GM19463 (cell line): ENCODE measurements around the gene TGFBR3.
"Not testable (repeated sequence)": the region's sequence is repeated elsewhere in the genome, so short reads cannot be mapped to it uniquely, and the experiment has no call there.

Experiments used
- ATAC-seq: cut with Tn5 transposase; IDR thresholded peaks from one replicate; pipeline ENCODE4 v1.9.1; 2021; ENCODE audit warnings: mild to moderate bottlenecking, moderate library complexity; ENCODE audit not compliant: unreplicated experiment

The TGFBR3 gene

GRCh38 chr1:91851130-91852010, 34.6 kb downstream of the TGFBR3 start:
- ATAC-seq, result no peak

- ATAC-seq, result no peak
Measured at GRCh38 chr1:91850708-91851107, 35.2 kb downstream of the TGFBR3 start.

DNA sequence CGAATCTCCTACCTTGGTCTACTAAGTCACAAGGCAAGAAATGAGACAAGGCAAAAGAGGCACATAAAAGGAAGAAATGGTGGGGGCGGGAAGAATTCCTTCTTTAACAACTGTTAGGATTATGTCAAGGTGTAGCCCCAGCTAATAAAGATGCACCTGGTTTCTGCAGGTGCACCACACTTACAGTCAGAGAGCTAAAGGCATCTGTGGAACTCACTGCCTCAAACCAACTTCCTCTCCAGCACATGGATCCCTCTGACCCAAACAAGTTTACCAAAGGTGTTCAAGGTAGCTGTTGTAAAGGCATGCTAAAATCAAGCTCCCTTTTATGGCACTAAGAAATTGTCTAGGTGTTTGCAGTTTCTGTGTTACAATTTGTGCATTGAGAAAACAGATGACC, 38.1 kb downstream of the TGFBR3 start:
- no peak for ATAC-seq

DNA sequence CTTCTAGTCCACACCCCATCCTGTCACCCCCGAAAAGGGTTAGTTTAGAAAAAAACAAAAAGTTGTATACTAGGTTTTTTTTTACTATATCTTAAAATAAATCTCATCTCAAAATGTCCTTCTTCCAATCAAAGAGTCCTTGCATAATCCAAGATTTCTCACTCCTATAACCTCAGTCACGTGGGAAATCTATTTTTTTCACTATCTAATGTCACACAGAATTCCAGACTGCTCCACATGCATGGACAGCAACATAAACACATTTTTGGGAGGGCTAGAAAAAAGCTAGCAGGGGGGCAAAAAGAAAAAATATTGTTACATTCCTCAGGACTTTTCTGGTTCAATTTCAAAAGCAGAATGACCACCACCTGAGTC, 39.3 kb downstream of the TGFBR3 start:
- no peak for ATAC-seq

DNA sequence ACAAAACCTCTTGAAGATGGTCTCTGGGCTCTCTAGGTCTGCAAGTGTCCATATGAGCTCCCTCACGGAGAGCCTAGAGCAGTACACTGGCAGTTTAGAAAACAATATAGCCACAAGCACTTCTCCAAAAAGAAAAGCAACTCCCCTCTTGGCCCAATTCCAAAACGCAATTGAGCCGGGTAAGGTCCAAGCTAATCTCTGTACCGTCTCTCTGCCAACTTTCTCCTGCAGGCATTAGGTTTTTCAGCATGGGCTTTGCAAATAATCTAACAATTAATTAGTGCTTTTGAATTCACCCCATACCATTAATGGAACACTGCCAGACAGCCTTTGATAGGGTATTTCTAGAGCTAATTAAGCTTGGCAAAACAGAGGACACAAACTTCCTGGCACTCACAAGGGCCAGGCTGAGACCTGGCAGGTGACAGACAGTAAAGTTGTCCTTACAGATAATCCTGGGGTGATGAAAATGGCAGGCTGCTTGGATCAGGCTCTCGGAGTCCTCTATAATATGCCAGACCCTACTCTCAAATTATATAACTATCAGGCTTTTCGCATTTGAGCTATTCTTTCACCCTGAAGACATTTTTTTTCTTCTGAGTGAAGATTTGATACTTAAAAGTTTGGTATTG, 39.8 kb downstream of the TGFBR3 start:
- ATAC-seq, result no peak

- ATAC-seq, result no peak
Measured at GRCh38 chr1:91844862-91845528, 41.0 kb downstream of the TGFBR3 start.

DNA sequence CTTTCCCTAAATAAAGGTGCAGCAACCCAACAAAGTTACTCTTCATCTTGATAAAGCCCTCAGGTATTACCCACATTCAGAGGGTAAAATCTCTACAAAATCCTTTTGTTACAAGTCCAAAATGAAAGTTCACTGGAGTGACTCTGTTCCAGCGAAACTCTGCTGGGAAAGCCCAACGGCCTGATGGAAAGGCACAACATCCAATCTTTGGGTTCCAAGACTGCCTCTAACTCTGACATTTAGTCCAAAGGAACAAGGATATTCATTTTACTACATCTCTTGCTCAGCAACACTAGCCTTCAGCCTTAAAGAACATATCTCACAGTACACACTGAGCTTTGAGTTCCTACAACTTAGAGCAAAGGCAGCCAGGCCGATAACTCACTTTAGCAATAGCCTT, 42.1 kb downstream of the TGFBR3 start:
- no peak for ATAC-seq

GRCh38 chr1:91842563-91842962, 43.4 kb downstream of the TGFBR3 start:
- ATAC-seq, result no peak

- no peak for ATAC-seq
Measured at GRCh38 chr1:91842056-91842455, 43.9 kb downstream of the TGFBR3 start.

DNA sequence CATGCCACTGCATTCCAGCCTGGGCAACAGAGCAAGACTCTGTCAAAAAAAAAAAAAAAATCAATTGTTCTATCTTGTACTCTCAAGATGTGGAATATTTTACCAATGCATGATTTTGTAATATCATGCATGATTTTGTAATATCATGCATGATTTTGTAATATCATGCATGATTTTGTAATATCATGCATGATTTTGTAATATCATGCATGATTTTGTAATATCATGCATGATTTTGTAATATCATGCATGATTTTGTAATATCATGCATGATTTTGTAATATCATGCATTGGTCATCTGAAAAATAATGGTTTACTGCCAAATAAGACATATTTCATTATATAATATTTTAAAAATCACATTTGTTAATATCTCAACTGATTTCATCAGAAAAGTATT, 45.7 kb downstream of the TGFBR3 start:
- not testable (repeated sequence) for ATAC-seq

GRCh38 chr1:91836331-91837040, 49.5 kb downstream of the TGFBR3 start:
- ATAC-seq, result no peak

DNA sequence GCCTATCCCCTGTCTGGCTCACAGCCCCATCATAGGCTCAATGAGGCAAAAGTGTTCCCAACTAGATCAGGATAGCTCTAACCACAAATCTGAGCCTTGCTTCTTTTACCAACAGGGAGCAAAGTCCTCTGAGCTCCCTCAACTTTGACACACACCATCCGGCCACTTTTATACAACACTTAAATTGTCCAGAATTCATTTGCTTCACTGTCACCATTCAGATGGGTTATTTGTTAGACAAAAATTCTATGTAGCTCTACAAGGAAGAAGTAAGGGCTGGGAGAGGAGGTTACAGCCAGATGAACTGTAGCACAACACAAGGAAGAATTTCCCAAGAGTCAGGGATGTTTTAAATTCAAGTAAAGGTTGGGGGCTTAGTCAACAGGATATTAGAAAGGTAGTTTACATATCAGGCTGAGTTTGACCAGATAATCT, 50.8 kb downstream of the TGFBR3 start:
- ATAC-seq, result no peak

DNA sequence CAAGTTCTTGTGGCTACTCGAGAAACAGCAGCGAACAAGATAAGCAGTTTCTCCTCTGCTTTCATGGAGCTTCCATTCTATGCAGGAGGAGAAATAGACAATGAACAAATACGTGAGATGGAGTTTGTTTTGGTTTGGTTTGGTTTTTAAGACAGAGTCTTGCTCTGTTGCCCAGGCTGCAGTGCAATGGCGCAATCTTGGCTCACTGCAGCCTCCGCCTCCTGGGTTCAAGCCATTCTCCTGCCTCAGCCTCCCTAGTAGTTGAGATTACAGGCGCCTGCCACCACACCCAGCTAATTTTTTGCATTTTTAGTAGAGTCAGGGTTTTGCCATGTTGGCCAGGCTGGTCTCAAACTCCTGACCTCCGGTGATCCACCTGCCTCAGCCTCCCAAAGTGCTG, 51.4 kb downstream of the TGFBR3 start:
- ATAC-seq, result not testable (repeated sequence)

- ATAC-seq, result no peak
Measured at GRCh38 chr1:91833946-91834345, 52.0 kb downstream of the TGFBR3 start.

DNA sequence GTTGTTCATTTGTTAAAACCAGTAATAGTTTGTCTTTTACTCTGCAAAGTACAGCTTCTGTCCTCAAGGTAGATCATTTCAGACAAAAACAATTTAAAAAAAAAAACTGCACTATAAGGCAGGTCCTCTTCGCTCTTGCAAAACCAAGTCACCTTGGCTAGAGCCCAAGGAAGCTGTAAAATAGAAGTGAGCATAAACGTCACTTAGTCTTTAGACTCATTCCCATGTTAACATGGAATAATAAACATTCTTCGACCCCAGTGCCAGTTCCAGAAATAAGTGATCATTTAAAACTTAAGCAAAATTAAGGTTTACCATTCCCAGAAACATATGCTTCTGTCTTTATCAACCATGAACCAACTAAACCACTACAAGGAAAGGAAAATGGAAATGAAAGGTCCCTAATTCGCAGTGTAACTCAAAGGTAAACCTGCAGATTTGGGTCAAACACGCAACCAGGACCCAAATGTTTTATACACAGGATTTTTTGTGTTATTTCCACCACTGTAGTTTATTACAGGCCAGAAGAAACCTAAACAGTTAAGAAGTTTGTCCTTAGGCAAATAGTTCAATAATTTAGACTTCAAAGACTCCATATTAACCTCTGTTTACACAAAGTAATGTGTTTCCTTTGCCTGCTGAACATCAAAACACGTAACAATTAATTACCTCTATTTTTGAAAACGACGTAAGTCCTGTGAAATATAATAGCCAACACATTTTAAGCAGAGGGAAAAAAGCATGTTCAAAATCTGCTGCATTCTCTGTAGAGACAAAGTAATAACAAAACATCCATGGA, 54.6 kb downstream of the TGFBR3 start:
- no peak for ATAC-seq

- ATAC-seq, result no peak
Measured at GRCh38 chr1:91830242-91831131, 55.5 kb downstream of the TGFBR3 start.

DNA sequence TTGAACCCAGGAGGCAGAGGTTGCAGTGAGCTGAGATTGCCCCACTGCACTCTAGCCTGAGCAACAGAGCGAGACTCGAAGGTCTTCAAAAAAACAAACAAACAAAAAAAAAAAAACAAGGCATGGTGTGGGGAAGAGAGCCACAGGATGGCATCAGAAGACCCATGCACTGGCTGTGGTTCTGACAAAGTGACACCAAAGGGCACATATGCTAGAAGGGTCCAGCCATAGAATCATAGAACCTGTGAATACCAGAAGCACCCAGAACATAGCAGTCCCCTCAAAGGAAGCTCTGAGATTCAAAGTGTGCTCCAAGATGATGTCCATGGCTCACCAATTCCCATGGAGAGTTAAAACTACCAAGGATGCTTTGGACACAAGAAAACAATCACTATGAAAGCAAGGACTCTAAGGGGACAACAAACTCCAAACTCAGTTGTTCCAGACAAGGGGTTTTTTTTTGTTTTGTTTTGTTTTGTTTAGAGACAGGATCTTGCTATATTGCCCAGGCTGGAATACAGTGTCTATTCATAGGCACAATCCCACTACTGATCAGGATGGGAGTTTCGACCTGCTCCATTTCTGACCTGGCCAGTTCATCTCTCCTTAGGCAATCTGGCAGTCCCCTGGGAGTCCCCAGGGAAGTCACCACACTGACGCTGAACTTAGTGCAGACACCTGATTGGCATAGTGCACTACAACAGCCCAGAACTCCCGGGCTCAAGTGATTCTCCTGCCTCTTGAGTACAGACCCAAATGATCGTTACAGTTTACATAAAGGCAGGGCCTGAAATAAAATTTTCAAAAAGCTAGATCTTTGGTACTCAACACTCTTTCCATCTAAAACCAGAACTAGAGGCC, 56.4 kb downstream of the TGFBR3 start:
- no peak for ATAC-seq

- no peak for ATAC-seq
Measured at GRCh38 chr1:91828583-91829281, 57.2 kb downstream of the TGFBR3 start.
